Fibroblast of lung (primary cell): Measurements from ENCODE around the gene WDR54.

Experiments
- EZH2 ChIP-seq: IDR thresholded peaks from 2 replicates; pipeline ENCODE4 v1.5.1; 2012; ENCODE audit warnings: low read length, control low read depth, mild to moderate bottlenecking; ENCODE audit errors: missing control alignments
- TF ChIP-seq, protein P1 (sequence below), 2 donors: IDR thresholded peaks in 1 of 2; conservative IDR thresholded peaks in 1 of 2; 1 replicate in 1 of 2; 2 replicates in 1 of 2; pipeline ENCODE4 v1.5.1; 2011 to 2012; ENCODE audit warnings: low read length in 2 of 2, control low read depth in 1 of 2, inconsistent platforms in 1 of 2, low read depth in 1 of 2, mild to moderate bottlenecking in 1 of 2

DNA sequence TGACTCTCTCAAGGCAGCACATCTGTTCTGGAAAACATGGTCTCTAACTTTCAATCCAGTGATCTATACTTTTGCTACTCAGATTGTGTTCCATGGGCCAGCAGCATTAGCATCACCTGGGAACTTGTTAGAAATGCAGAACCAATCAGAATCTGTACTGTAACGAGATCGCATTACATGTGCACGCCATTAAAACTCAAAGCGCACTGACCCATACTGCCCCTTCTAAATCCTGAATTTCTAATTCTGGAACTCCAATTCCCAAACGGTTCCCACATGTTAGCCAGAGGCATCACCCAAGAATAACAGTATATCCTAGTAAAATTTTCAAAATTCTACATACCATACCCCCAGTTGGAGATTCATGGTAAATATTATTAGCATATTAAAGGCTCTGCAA, 30.9 kb upstream of the WDR54 start:
- TF ChIP-seq, protein P1, sequence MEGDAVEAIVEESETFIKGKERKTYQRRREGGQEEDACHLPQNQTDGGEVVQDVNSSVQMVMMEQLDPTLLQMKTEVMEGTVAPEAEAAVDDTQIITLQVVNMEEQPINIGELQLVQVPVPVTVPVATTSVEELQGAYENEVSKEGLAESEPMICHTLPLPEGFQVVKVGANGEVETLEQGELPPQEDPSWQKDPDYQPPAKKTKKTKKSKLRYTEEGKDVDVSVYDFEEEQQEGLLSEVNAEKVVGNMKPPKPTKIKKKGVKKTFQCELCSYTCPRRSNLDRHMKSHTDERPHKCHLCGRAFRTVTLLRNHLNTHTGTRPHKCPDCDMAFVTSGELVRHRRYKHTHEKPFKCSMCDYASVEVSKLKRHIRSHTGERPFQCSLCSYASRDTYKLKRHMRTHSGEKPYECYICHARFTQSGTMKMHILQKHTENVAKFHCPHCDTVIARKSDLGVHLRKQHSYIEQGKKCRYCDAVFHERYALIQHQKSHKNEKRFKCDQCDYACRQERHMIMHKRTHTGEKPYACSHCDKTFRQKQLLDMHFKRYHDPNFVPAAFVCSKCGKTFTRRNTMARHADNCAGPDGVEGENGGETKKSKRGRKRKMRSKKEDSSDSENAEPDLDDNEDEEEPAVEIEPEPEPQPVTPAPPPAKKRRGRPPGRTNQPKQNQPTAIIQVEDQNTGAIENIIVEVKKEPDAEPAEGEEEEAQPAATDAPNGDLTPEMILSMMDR (conservative IDR thresholded peaks at IDR 0.05 in 1 of 2, IDR thresholded peaks at IDR 0.05 in 1 of 2; ENCODE audit: low read depth in 1 of 2, low read length in 2 of 2) = no peak
- TF ChIP-seq EZH2 = no peak
